GM18499 (cell line): ENCODE results near the gene KIF5A.

Source experiments
- ATAC-seq: cut with Tn5 transposase; IDR thresholded peaks from one replicate; pipeline ENCODE4 v1.9.1; 2021; ENCODE audit warnings: moderate number of reproducible peaks; ENCODE audit not compliant: insufficient read depth, unreplicated experiment

Gene KIF5A

GRCh38 chr12:57626921-57627445 lies 77.1 kb downstream of the KIF5A start:
- no peak for ATAC-seq

- ATAC-seq, result no peak
Observed at GRCh38 chr12:57627501-57628279, 77.8 kb downstream of the KIF5A start.

GRCh38 chr12:57628280-57629191 lies 78.7 kb downstream of the KIF5A start:
- no peak for ATAC-seq

- no peak for ATAC-seq
Observed at GRCh38 chr12:57629897-57630471, 80.1 kb downstream of the KIF5A start.

GRCh38 chr12:57630891-57631433 lies 81.1 kb downstream of the KIF5A start:
- no peak for ATAC-seq

- no peak for ATAC-seq
Observed at GRCh38 chr12:57631566-57632072, 81.8 kb downstream of the KIF5A start.

- ATAC-seq, result no peak
Observed at GRCh38 chr12:57632073-57632957, 82.5 kb downstream of the KIF5A start.

GRCh38 chr12:57632958-57633840 lies 83.4 kb downstream of the KIF5A start, which contains the start of gene B4GALNT1:
Gene B4GALNT1 (minus strand): TSS chr12:57633201. CDS start chr12:57632132, 1,069 bp downstream.
- ATAC-seq, result no peak
